OCI-LY3 (cell line): ENCODE measurements around the gene NR5A2.

Experiments used
- H2AFZ ChIP-seq: fragments of 200-600, 300-600 bp; shearing (Covaris generic); 2 replicates; pipeline ENCODE4 v1.6.0; 2014; ENCODE audit warnings: antibody characterized with exemption, low read depth, low read length
- H3K27ac ChIP-seq: fragments of 200-600, 300-600 bp; sonication (generic); 2 replicates; pipeline ENCODE4 v1.5.1; 2014; ENCODE audit warnings: mild to moderate bottlenecking, low read length, moderate library complexity, mixed read lengths
- H3K27me3 ChIP-seq: fragments of 200-600, 300-600 bp; sonication (generic); 2 replicates; pipeline ENCODE4 v1.6.1; 2014; ENCODE audit warnings: low read depth, low read length, mixed read lengths
- H3K36me3 ChIP-seq: fragments of 200-600, 300-600 bp; sonication (generic); replicated peaks from 2 replicates; pipeline ENCODE3; 2014; ENCODE audit warnings: low read depth, low read length, mixed read lengths
- H3K4me1 ChIP-seq: fragments of 300-600, 200-600 bp; sonication (generic); 2 replicates; pipeline ENCODE4 v1.6.1; 2014; ENCODE audit warnings: low read length, mixed read lengths
- H3K4me2 ChIP-seq: fragments of 200-600, 300-600 bp; sonication (generic); 2 replicates; pipeline ENCODE4 v1.6.1; 2014; ENCODE audit warnings: low read length, mixed read lengths
- H3K4me3 ChIP-seq: fragments of 300-600, 200-600 bp; sonication (generic); 2 replicates; pipeline ENCODE4 v1.5.1; 2014; ENCODE audit warnings: antibody characterized with exemption, mild to moderate bottlenecking, low read length, moderate library complexity
- H3K79me2 ChIP-seq: fragments of 300-600, 200-600 bp; shearing (Covaris generic); 2 replicates; pipeline ENCODE4 v1.6.1; 2014; ENCODE audit warnings: mild to moderate bottlenecking, low read length, mixed read lengths
- H3K9ac ChIP-seq: fragments of 300-600, 200-600 bp; shearing (Covaris generic); 2 replicates; pipeline ENCODE4 v1.6.0; 2014; ENCODE audit warnings: mild to moderate bottlenecking, low read length, moderate library complexity
- H3K9me3 ChIP-seq: fragments of 200-600, 300-600 bp; shearing (Covaris generic); 2 replicates; pipeline ENCODE4 v1.6.1; 2014; ENCODE audit warnings: low read length, mixed read lengths; ENCODE audit not compliant: insufficient read depth
- H4K20me1 ChIP-seq: fragments of 200-600, 300-600 bp; sonication (generic); 2 replicates; pipeline ENCODE4 v1.6.1; 2016; ENCODE audit warnings: low read length, mixed read lengths; ENCODE audit not compliant: insufficient read depth
- CTCF ChIP-seq: fragments of 200-600, 300-600 bp; sonication (generic); IDR thresholded peaks from 2 replicates; pipeline ENCODE4 v1.5.1; 2014; ENCODE audit warnings: antibody characterized with exemption, low read length, low read depth
- EZH2phosphoT487 ChIP-seq: fragments of 200-600 bp; shearing (Covaris generic); IDR thresholded peaks from 2 replicates; pipeline ENCODE4 v1.6.1; 2018; ENCODE audit warnings: antibody characterized with exemption, mixed run types, low read depth

NR5A2 gene

GRCh38 chr1:200075522-200075921 is 48.0 kb downstream of the NR5A2 start:
- H3K4me1 ChIP-seq: peaks cover 22% of the 10 kb centered on the region
- H3K36me3 ChIP-seq: no peaks in the 10 kb centered on the region
- no peak overlapping the region for H2AFZ ChIP-seq
- H3K9ac ChIP-seq: no peak overlapping the region
- TF ChIP-seq EZH2phosphoT487 (no peak), CTCF (no peak)
- H4K20me1 ChIP-seq: no peaks in the 10 kb centered on the region
- H3K27ac ChIP-seq: no peak overlapping the region
- no peak overlapping the region for H3K4me2 ChIP-seq
- no peaks in the 10 kb centered on the region for H3K9me3 ChIP-seq
- H3K79me2 ChIP-seq: no peaks in the 10 kb centered on the region
- H3K4me3 ChIP-seq: no peak overlapping the region
- H3K27me3 ChIP-seq: peaks cover 40% of the 10 kb centered on the region

DNA sequence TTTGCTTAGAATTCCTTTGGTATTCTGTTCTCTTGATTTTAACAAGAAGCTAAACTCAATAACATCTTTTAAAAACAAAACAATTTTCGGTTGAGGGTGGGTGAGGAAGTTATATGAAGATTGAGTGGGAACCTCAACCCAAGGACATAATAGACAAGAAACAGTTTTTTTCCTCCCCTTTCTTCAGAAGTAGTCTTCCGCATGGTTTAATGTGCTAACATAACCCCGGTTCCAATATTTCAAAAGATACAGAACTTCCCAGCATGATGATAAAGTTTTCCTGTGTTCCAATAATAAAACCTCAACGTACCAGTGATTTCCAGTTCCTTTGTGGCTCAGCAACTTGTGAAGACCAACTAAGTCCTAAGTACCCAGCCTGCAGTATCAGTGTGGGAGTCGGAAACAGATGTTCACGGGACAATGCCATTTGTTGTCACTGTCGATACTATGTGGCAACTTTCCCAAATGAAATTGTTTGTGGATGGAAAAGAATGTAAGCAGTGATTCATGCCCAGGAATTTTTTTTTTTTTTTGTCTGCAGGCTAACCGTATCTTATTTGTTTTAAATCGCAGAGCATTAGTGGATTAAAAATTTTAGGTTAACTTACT is 48.5 kb downstream of the NR5A2 start:
- Histone ChIP-seq H3K9ac (no peak overlapping the region), H2AFZ (no peak overlapping the region), H3K4me2 (no peak overlapping the region), H3K4me1 (peaks cover 22% of the 10 kb centered on the region), H3K4me3 (no peak overlapping the region), H3K79me2 (no peaks in the 10 kb centered on the region), H3K27me3 (peaks cover 41% of the 10 kb centered on the region), H3K36me3 (no peaks in the 10 kb centered on the region), H3K27ac (no peak overlapping the region), H3K9me3 (no peaks in the 10 kb centered on the region), H4K20me1 (no peaks in the 10 kb centered on the region)
- TF ChIP-seq CTCF (no peak), EZH2phosphoT487 (no peak)

- no peak for TF ChIP-seq CTCF
- no peak for TF ChIP-seq EZH2phosphoT487
- no peak overlapping the region for H3K4me2 ChIP-seq
- H3K27me3 ChIP-seq: peaks cover 55% of the 10 kb centered on the region
These were observed 51.9 kb downstream of the NR5A2 start for GRCh38 chr1:200079232-200079940.

DNA sequence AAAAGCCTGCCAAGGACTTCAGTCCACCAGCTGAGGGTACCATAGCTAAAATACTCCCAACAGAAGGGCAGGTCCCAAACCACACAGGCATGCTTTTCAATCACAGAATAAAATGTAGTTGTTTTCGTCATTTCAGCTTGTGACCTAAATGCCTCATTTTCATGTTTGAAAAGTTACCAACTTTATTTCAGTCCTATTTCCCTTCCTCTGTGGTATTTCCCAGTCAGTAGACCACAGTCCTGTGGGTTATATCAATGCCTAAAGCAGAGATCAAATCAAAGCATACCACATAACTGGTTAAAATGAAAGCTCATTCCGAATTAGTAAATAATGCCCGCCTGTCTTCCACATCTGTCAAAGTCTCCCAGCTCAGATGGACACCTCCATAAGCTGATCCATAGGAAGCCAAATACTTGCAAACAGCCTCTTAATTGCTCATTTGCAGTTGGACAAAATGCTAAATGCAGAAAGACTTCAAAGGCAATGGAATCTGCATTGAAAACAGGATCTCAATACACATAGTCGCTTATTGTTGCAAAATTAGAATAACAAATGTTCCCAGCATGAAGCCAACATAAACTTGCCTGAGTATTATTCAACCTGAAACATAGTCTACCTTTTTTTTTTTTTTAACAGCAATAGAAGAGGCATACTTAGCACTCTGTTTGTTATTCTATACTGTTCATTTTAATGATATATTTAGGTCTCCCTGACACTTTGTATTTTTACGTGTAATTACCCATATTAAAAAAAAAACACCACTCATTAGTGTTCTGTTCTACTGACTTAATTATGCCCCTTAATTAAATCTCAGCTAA is 53.9 kb downstream of the NR5A2 start:
- Histone ChIP-seq H3K79me2 (no peaks in the 10 kb centered on the region), H3K4me1 (peaks cover 7% of the 10 kb centered on the region), H3K36me3 (no peaks in the 10 kb centered on the region), H2AFZ (no peak overlapping the region), H3K27me3 (peaks cover 59% of the 10 kb centered on the region), H3K9ac (no peak overlapping the region), H3K9me3 (no peaks in the 10 kb centered on the region), H3K4me3 (no peak overlapping the region), H3K27ac (no peak overlapping the region), H3K4me2 (peak overlapping the region; percentile 17; the same call in 1 of the 2 replicates), H4K20me1 (no peaks in the 10 kb centered on the region)
- TF ChIP-seq EZH2phosphoT487 (0 out of 2 replicates have a peak, but pooled peaks have one; percentile 11), CTCF (no peak)

More at GRCh38 chr1:200079232-200079940, 51.9 kb downstream of the NR5A2 start:
- peaks cover 10% of the 10 kb centered on the region for H3K4me1 ChIP-seq
- H3K9me3 ChIP-seq: no peaks in the 10 kb centered on the region
- H4K20me1 ChIP-seq: no peaks in the 10 kb centered on the region
- H3K79me2 ChIP-seq: no peaks in the 10 kb centered on the region
- no peak overlapping the region for H3K4me3 ChIP-seq
- no peak overlapping the region for H2AFZ ChIP-seq
- no peaks in the 10 kb centered on the region for H3K36me3 ChIP-seq
- H3K9ac ChIP-seq: no peak overlapping the region
- no peak overlapping the region for H3K27ac ChIP-seq
